ENCODE measurements around the gene STIP1. TPM values are rescaled to one million over a fixed set of nuclear protein-coding genes. Genes with fewer than 3 reads are reported as not detected.

Gene STIP1
- total RNA-seq, 4 donors from 2014 or later = 141 to 193 (median 168) TPM

GRCh38 chr11:64151337-64151736 lies 34.6 kb upstream of the STIP1 start:
- H3K27ac ChIP-seq = peak overlapping the region; percentile 82 to 96 (median 93)
- H3K36me3 ChIP-seq = no peaks in the 10 kb centered on the region
- H3K4me1 ChIP-seq = peaks cover 49 to 65% of the 10 kb centered on the region in 2 donors
- intact Hi-C loops (cut with DNase I; ENCODE audit: low total_unique reads) = loop anchor here (2.0 to 5.0 kb wide), 3 partner anchors 64 to 384 kb away; partner anchors contain the start of gene ZFTA
- in situ Hi-C loops (cut with MboI; ENCODE audit: low sequenced_read_pairs in 4 of 4) = loop anchor here in 1 of 4 donors (25.0 kb wide), 1 partner anchor 314 kb away; the partner anchor contains the start of gene MARK2
- TF ChIP-seq POLR2A (IDR thresholded peaks at IDR 0.05) (no peak), CTCF (IDR thresholded peaks at IDR 0.05 in 4 of 5, conservative IDR thresholded peaks at IDR 0.05 in 1 of 5) (no peak)
- H3K9me3 ChIP-seq = no peaks in the 10 kb centered on the region
- no peaks in the 10 kb centered on the region for H3K27me3 ChIP-seq
- no peak for ATAC-seq
- DNase-seq = no peak
- H3K4me3 ChIP-seq = no peak overlapping the region

- ATAC-seq (peak; percentile 43 to 49), DNase-seq (peak in 1 of 2 donors; percentile 54)
- Histone ChIP-seq H3K9me3 (no peaks in the 10 kb centered on the region), H3K4me3 (peak overlapping the region in 1 of 4 donors; percentile 31), H3K27ac (peak overlapping the region; percentile 1 to 96 (median 28)), H3K36me3 (no peaks in the 10 kb centered on the region), H3K27me3 (no peaks in the 10 kb centered on the region), H3K4me1 (peaks cover 60 to 78% of the 10 kb centered on the region in 2 donors)
- TF ChIP-seq CTCF (IDR thresholded peaks at IDR 0.05 in 4 of 5, conservative IDR thresholded peaks at IDR 0.05 in 1 of 5) (peak; percentile 95 to 100 (median 98)), POLR2A (IDR thresholded peaks at IDR 0.05) (no peak)
- in situ Hi-C loops (cut with MboI; ENCODE audit: low sequenced_read_pairs in 4 of 4) (loop anchor here in 1 of 4 donors (25.0 kb wide), 1 partner anchor 316 kb away; the partner anchor contains the start of gene MARK2), intact Hi-C loops (cut with DNase I; ENCODE audit: low total_unique reads) (loop anchor here (5.0 kb wide), 2 partner anchors 66 to 386 kb away; partner anchors contain the start of gene ZFTA)
Observed at GRCh38 chr11:64152841-64153691, 32.9 kb upstream of the STIP1 start.

- Histone ChIP-seq H3K4me1 (peaks cover 55 to 74% of the 10 kb centered on the region in 2 donors), H3K27me3 (no peaks in the 10 kb centered on the region), H3K4me3 (no peak overlapping the region), H3K36me3 (no peaks in the 10 kb centered on the region), H3K27ac (no peak overlapping the region), H3K9me3 (no peaks in the 10 kb centered on the region)
- TF ChIP-seq POLR2A (IDR thresholded peaks at IDR 0.05) = no peak
- no peak for TF ChIP-seq CTCF (IDR thresholded peaks at IDR 0.05 in 4 of 5, conservative IDR thresholded peaks at IDR 0.05 in 1 of 5)
- in situ Hi-C loops (cut with MboI; ENCODE audit: low sequenced_read_pairs in 4 of 4) = loop anchor here in 1 of 4 donors (25.0 kb wide), 1 partner anchor 317 kb away; the partner anchor contains the start of gene MARK2
- intact Hi-C loops (cut with DNase I; ENCODE audit: low total_unique reads) = loop anchor here (5.0 kb wide), 2 partner anchors 67 to 387 kb away; partner anchors contain the start of gene ZFTA
- ATAC-seq (no peak), DNase-seq (no peak)
Observed at GRCh38 chr11:64153812-64154211, 32.2 kb upstream of the STIP1 start.

DNA sequence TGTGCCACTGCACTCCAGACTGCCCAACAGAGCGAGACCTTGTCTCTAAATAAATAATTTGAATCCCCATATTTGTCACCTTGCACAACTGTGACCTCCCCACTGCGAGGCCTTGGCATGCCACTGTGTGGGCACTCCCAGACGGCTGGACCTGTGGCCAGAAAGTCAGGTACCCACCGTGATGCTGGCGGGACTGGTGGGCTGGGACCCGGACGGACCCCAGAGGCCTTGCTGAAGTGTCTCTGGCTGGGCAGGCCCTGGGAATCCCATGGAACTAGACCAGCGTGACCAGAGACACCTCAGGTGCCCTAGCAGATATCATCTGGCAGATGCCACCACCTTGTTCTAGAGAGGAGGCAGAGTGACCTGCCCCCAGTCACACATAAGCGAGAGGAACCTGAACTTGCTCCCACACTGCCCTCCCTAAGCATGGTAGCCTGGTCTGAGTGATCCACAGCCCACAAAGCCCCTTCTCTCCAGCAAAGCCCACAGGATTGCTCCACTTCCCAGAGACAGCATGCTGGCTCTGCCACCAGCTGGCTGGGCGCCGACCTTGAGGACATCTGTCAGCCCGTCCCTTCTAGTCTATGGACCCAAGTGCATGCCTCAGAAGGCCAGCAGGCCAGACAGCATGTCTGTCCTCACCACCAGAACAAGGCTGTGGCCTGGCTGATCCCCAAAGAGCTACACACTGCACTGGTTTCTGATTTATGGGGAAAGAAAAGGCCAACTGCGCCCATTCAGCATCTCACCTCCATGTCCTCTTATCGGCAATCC lies 29.5 kb upstream of the STIP1 start:
- peaks cover 33 to 56% of the 10 kb centered on the region in 2 donors for H3K4me1 ChIP-seq
- H3K9me3 ChIP-seq = no peaks in the 10 kb centered on the region
- DNase-seq (peak; percentile 46 to 84), ATAC-seq (peak; percentile 61 to 75)
- no peaks in the 10 kb centered on the region for H3K27me3 ChIP-seq
- H3K4me3 ChIP-seq = no peak overlapping the region
- TF ChIP-seq POLR2A (IDR thresholded peaks at IDR 0.05) = no peak
- no peak for TF ChIP-seq CTCF (IDR thresholded peaks at IDR 0.05 in 4 of 5, conservative IDR thresholded peaks at IDR 0.05 in 1 of 5)
- no peaks in the 10 kb centered on the region for H3K36me3 ChIP-seq
- in situ Hi-C loops (cut with MboI; ENCODE audit: low sequenced_read_pairs in 4 of 4) (loop anchor here in 1 of 4 donors (25.0 kb wide), 1 partner anchor 319 kb away; the partner anchor contains the start of gene MARK2), intact Hi-C loops (cut with DNase I; ENCODE audit: low total_unique reads) (no loop called here)
- peak overlapping the region; percentile 15 to 71 (median 44) for H3K27ac ChIP-seq
